AG09309 (cell line): ENCODE data around the gene INTS7.

Source experiments
- DNase-seq: peaks from one replicate; pipeline ENCODE4 v3.0.0-alpha.2; 2010; ENCODE audit warnings: low read depth
- H3K4me3 ChIP-seq: 2 replicates; pipeline ENCODE4 v1.5.1; 2011; ENCODE audit warnings: mild to moderate bottlenecking, low read depth, low read length, moderate library complexity; ENCODE audit not compliant: control insufficient read depth
- TF ChIP-seq, protein P1 (sequence below): IDR thresholded peaks from 2 replicates; pipeline ENCODE4 v1.5.1; 2011; ENCODE audit warnings: mild to moderate bottlenecking, low read depth, low read length, inconsistent platforms; ENCODE audit not compliant: insufficient read depth, control insufficient read depth; ENCODE audit errors: missing control alignments

Gene INTS7

DNA sequence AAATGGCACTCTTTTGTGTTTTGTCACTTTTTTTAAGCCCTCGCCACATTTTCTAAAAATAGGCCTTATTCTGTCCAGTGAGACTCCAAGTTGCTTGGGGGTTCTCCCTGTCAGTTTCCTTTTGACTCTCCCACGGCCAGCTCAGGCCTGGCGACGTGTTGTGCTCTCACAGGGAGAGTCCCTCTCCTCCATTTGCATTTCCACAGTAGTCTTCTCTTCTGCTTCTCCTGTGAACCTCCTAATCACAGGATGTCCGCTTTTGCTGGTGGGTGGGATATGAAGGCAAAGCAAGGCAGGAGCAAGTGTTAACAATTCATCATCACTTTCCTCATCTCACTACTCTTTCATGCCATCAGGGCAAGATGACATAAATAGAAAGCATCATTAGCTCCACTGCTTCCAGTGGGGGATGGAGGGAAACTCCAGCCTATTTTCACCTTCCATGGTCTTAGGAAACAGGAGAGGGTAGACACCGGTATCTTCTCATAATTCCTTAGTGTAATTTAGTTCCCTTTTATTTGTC is 99.8 kb downstream of the INTS7 start:
- no peak for DNase-seq
- no peak overlapping the region for H3K4me3 ChIP-seq
- TF ChIP-seq, protein P1, sequence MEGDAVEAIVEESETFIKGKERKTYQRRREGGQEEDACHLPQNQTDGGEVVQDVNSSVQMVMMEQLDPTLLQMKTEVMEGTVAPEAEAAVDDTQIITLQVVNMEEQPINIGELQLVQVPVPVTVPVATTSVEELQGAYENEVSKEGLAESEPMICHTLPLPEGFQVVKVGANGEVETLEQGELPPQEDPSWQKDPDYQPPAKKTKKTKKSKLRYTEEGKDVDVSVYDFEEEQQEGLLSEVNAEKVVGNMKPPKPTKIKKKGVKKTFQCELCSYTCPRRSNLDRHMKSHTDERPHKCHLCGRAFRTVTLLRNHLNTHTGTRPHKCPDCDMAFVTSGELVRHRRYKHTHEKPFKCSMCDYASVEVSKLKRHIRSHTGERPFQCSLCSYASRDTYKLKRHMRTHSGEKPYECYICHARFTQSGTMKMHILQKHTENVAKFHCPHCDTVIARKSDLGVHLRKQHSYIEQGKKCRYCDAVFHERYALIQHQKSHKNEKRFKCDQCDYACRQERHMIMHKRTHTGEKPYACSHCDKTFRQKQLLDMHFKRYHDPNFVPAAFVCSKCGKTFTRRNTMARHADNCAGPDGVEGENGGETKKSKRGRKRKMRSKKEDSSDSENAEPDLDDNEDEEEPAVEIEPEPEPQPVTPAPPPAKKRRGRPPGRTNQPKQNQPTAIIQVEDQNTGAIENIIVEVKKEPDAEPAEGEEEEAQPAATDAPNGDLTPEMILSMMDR = no peak

GRCh38 chr1:211933946-211934714 is 101.2 kb downstream of the INTS7 start:
- no peak overlapping the region for H3K4me3 ChIP-seq
- TF ChIP-seq, protein P1 = no peak
- DNase-seq = no peak

- H3K4me3 ChIP-seq = no peak overlapping the region
- TF ChIP-seq, protein P1 = no peak
Measured at GRCh38 chr1:211932933-211933254, 102.5 kb downstream of the INTS7 start.

DNA sequence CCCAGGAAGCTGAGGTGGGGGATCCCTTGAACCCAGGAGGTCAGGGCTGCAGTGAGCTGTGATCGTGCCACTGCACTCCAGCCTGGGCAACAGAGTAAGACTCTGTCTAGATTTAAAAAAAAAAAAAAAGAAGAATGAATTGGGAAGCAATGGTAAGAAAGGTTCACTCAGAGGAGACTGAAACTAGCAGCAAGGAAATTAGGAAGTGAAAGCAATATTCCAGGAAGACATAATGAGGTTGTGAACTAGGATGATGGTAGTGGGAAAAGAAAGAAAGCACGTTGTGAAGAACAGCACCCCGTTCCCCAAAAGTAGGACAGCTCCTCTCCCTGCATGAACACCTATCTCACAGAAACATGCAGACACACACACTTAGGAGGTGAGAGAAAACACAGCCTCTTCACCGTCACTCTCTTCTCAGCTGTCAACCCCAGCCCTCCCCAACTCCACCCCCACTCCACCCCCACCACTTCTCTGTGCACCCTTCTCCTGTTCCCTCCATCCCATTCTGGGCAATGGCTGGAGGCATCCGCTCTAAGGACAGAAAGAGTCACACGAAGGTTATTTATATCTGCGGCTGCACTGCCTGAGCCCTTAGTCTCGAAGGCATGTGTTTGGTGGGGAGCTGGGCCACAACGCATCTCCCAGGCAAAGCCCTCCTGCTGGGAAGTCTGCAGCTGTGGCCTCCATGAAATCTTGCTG is 103.0 kb downstream of the INTS7 start:
- DNase-seq = no peak

More at GRCh38 chr1:211932933-211933254, 102.5 kb downstream of the INTS7 start:
- DNase-seq = no peak

DNA sequence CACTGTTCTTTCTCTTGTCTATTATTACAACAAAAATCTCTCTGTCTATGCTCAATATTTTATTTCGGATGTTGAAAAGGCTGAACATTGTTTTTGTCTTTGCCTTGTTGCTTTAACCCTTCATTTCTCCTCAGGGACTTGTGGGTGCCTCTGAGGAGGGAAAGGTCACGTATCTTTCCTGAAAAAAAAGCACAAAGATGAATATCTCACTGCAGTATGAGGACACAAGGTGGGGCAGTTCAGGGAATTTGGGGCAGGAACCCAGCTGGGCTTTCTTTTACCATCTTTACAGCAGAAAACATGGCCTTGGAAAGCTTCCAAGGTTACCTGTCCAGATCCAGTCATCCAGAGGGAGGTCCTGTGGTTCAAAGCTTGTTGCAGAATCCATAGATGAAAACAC is 105.7 kb downstream of the INTS7 start:
- DNase-seq = no peak
- TF ChIP-seq, protein P1 = no peak
- H3K4me3 ChIP-seq = no peak overlapping the region

More for the DNA sequence above, 103.0 kb downstream of the INTS7 start:
- TF ChIP-seq, protein P1 = no peak
- H3K4me3 ChIP-seq = no peak overlapping the region

DNA sequence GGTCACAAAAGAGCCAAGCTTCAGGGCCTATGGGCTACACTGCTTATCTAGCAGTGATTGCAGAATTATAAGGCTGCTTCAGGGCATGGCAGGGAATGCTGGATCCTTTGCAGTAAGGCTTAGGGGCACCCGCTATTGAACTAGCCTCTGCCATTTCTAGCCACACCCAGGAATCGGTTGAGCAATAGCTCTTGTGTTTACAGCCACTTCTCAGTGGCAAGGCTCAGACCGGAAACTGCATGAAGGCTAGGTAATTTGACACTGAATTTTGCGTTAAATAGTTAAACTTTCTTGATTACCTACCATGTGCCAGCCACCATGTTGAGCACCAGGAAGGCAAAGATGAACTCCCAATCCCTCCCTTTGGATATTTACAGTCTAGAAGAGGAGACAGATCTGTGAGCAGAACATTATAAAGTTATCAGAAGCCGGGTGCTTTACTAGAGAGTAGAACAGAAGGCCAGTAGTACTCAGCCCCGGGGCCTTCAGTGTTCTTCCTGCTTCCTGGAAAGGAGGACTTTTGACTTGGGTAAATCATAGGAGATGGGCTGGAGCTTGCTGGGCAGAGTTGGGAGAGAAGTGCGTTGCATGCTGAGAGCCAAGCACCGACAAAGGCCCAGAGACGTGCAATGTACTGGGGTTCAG is 106.2 kb downstream of the INTS7 start:
- DNase-seq = no peak
- TF ChIP-seq, protein P1 = no peak
- H3K4me3 ChIP-seq = no peak overlapping the region
